Body of pancreas (tissue), 4 donors: ENCODE measurements around the gene LRRC8A. TPM values are rescaled to one million over a fixed set of nuclear protein-coding genes. Genes with fewer than 3 reads are reported as not detected.
A peak's percentile ranks its signal among the peaks of the same experiment; 100 is the strongest.

ENCODE experiments used
- ATAC-seq: fragments of 150-250 bp; one replicate; pipeline ENCODE4 v1.9.1; 2016
- DNase-seq, 4 donors: peaks; one replicate each; pipeline ENCODE4 v3.0.0-alpha.2; 2019
- H3K27ac ChIP-seq, 4 donors: fragments of 200-600 bp; sonication (generic); 1 replicate in 3 of 4; 2 replicates in 1 of 4; pipeline versions ENCODE4 v1.5.1 to v1.6.1; 2016 to 2019; ENCODE audit warnings: mild to moderate bottlenecking in 1 of 4, mixed read lengths in 1 of 4, moderate library complexity in 1 of 4
- H3K27me3 ChIP-seq, 2 donors: fragments of 200-600 bp; sonication (generic); one replicate each; pipeline ENCODE4 v1.6.0; 2016; ENCODE audit warnings: mild to moderate bottlenecking in 1 of 2
- H3K36me3 ChIP-seq, 2 donors: fragments of 200-600 bp; sonication (generic); replicated peaks in 1 of 2; 2 replicates each; pipeline ENCODE4 v1.5.1; 2016; ENCODE audit warnings: low read depth in 2 of 2; ENCODE audit not compliant: insufficient read depth in 1 of 2
- H3K4me1 ChIP-seq: fragments of 200-600 bp; sonication (generic); one replicate; pipeline ENCODE4 v1.6.0; 2016
- H3K4me3 ChIP-seq, 2 donors: fragments of 200-600 bp; sonication (generic); 1 replicate in 1 of 2; 2 replicates in 1 of 2; pipeline ENCODE4 v1.5.1; 2016 to 2019
- H3K9me3 ChIP-seq, 3 donors: fragments of 200-600 bp; sonication (generic); 1 replicate in 2 of 3; 2 replicates in 1 of 3; pipeline ENCODE4 v1.5.1; 2016
- POLR2A ChIP-seq, 3 donors: fragments of 450-650 bp; IDR thresholded peaks; one replicate each; pipeline ENCODE4 v1.6.1; 2016; ENCODE audit warnings: antibody characterized with exemption in 3 of 3, mild to moderate bottlenecking in 2 of 3
- WGBS, 2 donors: methylation state at CpG; one replicate each; pipeline ENCODE4 v1.1.5; 2017; 5-methylcytosine and 5-hydroxymethylcytosine counted together
- intact Hi-C: fragments of 100-400 bp; cut with DNase I; formaldehyde crosslinking; loops from one replicate; pipeline ENCODE4 v1.15.1; 2023
- total RNA-seq, 2 donors: library from RNA; depleted of rRNA; stranded (reverse); fragments of >200 nt; gene quantifications; one replicate each; pipeline ENCODE4 v1.1.0, GENCODE V29; 2016
- TF ChIP-seq, protein P1 (sequence below), 7 experiments: fragments of 450-650 bp in 4 of 7; fragments of 200-600 bp in 3 of 7; sonication (generic) in 3 of 7; IDR thresholded peaks; one replicate each; pipeline ENCODE4 v1.5.1; 2016 to 2019; ENCODE audit warnings: antibody characterized with exemption in 7 of 7

Gene LRRC8A
- total RNA-seq, 2 donors from 2014 or later: 21.0 to 23.7 TPM

DNA sequence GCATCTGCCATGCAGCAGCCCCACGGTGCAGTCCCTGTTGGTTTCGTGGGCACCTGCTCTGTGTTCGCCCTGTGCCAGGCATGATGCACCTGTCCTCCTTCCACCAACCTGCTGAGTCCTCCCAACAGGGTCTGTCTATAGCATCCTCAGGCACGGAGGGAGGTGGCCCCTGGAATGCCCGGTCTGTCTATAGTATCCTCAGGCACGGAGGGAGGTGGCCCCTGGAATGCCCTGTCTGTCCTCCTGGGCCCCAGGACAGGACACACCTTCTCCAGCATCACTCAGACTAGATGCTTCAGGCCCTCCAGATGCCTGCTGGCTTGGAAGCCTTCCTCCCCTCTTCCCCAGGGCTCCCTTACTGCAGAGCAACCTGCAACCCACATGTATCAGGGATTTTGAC lies 29.0 kb downstream of the LRRC8A start:
- Histone ChIP-seq H3K9me3 (no peaks in the 10 kb centered on the region), H3K36me3 (peaks cover 6 to 13% of the 10 kb centered on the region in 2 donors), H3K27ac (peak overlapping the region in 2 of 4 donors; percentile 32 to 36), H3K4me3 (no peak overlapping the region), H3K4me1 (peaks cover 50% of the 10 kb centered on the region), H3K27me3 (no peaks in the 10 kb centered on the region)
- intact Hi-C loops: no loop called here
- TF ChIP-seq POLR2A (IDR thresholded peaks at IDR 0.05): no peak
- TF ChIP-seq, protein P1, sequence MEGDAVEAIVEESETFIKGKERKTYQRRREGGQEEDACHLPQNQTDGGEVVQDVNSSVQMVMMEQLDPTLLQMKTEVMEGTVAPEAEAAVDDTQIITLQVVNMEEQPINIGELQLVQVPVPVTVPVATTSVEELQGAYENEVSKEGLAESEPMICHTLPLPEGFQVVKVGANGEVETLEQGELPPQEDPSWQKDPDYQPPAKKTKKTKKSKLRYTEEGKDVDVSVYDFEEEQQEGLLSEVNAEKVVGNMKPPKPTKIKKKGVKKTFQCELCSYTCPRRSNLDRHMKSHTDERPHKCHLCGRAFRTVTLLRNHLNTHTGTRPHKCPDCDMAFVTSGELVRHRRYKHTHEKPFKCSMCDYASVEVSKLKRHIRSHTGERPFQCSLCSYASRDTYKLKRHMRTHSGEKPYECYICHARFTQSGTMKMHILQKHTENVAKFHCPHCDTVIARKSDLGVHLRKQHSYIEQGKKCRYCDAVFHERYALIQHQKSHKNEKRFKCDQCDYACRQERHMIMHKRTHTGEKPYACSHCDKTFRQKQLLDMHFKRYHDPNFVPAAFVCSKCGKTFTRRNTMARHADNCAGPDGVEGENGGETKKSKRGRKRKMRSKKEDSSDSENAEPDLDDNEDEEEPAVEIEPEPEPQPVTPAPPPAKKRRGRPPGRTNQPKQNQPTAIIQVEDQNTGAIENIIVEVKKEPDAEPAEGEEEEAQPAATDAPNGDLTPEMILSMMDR (IDR thresholded peaks at IDR 0.05): no peak
- 86 to 90% methylated on average over 4 to 6 of the region's 6 CpGs for WGBS, 2 donors
- DNase-seq (no peak), ATAC-seq (no peak)

DNA sequence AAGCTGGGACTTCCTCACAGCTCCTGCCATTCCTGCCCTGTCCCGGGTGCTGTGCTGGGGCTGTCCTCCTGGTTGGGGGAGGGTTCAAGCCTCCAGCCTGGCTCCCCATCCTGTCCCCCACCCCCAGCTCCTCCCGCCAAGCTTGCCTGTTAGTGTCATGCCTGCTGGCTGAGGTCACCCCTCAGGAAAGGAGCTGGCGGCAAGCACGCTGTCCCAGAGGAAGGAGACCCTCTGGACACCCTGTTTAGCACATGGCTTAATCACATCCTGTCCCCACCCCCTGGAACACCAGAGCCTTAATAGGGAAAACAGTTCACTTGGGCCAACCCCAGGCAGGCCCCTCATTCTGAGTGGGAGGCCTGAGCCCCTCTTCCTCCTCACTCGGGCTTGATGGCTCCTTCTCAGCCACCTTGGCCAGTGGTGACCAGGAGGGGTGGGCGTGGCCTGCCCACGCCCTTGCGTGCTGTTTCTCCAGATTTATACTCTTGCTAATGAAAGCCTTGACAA lies 29.6 kb downstream of the LRRC8A start:
- H3K4me1 ChIP-seq: peaks cover 56% of the 10 kb centered on the region
- WGBS, 2 donors: 53 to 63% methylated on average over 8 of the region's 8 CpGs

DNA sequence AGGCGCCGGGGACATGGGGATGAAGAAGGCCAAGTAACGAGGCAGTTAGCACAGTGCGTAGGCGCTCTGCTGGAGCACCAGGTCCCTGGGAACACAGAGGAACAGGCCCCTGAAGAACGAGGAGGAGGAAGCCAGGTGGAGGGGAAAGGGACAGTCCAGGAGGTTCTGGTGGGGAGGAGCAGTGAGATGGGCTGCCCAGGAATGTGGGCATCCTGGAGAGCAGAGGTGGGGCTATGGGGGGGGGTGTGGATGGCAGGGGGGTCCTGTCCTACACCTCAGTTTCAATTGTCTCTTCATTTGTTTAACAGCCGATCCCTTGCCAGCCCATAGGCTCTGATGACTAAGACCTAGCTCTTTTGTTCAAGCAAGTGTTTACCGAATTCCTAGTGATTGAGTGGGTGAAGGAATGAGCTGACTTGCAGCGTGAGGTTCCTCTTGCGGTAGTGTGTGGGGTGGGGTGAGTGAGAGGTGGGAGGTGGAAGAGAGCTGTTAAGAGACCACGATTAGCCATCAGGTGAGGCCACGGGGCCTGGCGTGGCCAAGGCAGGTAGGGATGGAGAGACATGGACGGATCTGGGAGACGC lies 30.4 kb downstream of the LRRC8A start:
- DNase-seq: no peak
- TF ChIP-seq, protein P1 (IDR thresholded peaks at IDR 0.05): no peak
- TF ChIP-seq POLR2A (IDR thresholded peaks at IDR 0.05): no peak
- intact Hi-C loops: no loop called here
- H3K27me3 ChIP-seq: no peaks in the 10 kb centered on the region
- peaks cover 6 to 11% of the 10 kb centered on the region in 2 donors for H3K36me3 ChIP-seq
- H3K4me3 ChIP-seq: no peak overlapping the region
- 74 to 76% methylated on average over 15 of the region's 15 CpGs for WGBS, 2 donors
- ATAC-seq: no peak
- H3K4me1 ChIP-seq: peaks cover 64% of the 10 kb centered on the region
- H3K27ac ChIP-seq: peak overlapping the region; percentile 3 to 42 (median 23)
- no peaks in the 10 kb centered on the region for H3K9me3 ChIP-seq

More for the DNA sequence above, 29.6 kb downstream of the LRRC8A start:
- intact Hi-C loops: no loop called here
- ATAC-seq (peak; percentile 22), DNase-seq (peak in 3 of 4 donors; percentile 43 to 60 (median 47))
- Histone ChIP-seq H3K27me3 (no peaks in the 10 kb centered on the region), H3K36me3 (peaks cover 6 to 13% of the 10 kb centered on the region in 2 donors), H3K27ac (peak overlapping the region; percentile 10 to 36 (median 31)), H3K4me3 (no peak overlapping the region), H3K9me3 (no peaks in the 10 kb centered on the region)
- TF ChIP-seq POLR2A (IDR thresholded peaks at IDR 0.05): peak in 1 of 3 donors; percentile 6
- TF ChIP-seq, protein P1 (IDR thresholded peaks at IDR 0.05): no peak

GRCh38 chr9:128913048-128913900 lies 31.3 kb downstream of the LRRC8A start:
- 78 to 81% methylated on average over 13 to 15 of the region's 15 CpGs for WGBS, 2 donors

More at GRCh38 chr9:128913048-128913900, 31.3 kb downstream of the LRRC8A start:
- no peaks in the 10 kb centered on the region for H3K27me3 ChIP-seq
- H3K9me3 ChIP-seq: no peaks in the 10 kb centered on the region
- peaks cover 71% of the 10 kb centered on the region for H3K4me1 ChIP-seq
- TF ChIP-seq, protein P1 (IDR thresholded peaks at IDR 0.05): no peak
- TF ChIP-seq POLR2A (IDR thresholded peaks at IDR 0.05): no peak
- no peak overlapping the region for H3K4me3 ChIP-seq
- DNase-seq (no peak), ATAC-seq (no peak)
- peak overlapping the region in 3 of 4 donors; percentile 2 to 42 (median 28) for H3K27ac ChIP-seq
- intact Hi-C loops: no loop called here
- H3K36me3 ChIP-seq: peaks cover 0 to 3% of the 10 kb centered on the region in 2 donors
